GM10266 (cell line): ENCODE measurements around the gene CCP110.
A peak's percentile ranks its signal among the peaks of the same experiment; 100 is the strongest.

ENCODE experiments used
- DNase-seq: peaks from one replicate; pipeline ENCODE4 v3.0.0; 2012; ENCODE audit errors: extremely low spot score
- CTCF ChIP-seq: IDR thresholded peaks from 2 replicates; pipeline ENCODE4 v1.5.1; 2012; ENCODE audit warnings: mild to moderate bottlenecking, low read depth; ENCODE audit not compliant: control insufficient read depth, insufficient read depth; ENCODE audit errors: missing control alignments

Gene CCP110, protein sequence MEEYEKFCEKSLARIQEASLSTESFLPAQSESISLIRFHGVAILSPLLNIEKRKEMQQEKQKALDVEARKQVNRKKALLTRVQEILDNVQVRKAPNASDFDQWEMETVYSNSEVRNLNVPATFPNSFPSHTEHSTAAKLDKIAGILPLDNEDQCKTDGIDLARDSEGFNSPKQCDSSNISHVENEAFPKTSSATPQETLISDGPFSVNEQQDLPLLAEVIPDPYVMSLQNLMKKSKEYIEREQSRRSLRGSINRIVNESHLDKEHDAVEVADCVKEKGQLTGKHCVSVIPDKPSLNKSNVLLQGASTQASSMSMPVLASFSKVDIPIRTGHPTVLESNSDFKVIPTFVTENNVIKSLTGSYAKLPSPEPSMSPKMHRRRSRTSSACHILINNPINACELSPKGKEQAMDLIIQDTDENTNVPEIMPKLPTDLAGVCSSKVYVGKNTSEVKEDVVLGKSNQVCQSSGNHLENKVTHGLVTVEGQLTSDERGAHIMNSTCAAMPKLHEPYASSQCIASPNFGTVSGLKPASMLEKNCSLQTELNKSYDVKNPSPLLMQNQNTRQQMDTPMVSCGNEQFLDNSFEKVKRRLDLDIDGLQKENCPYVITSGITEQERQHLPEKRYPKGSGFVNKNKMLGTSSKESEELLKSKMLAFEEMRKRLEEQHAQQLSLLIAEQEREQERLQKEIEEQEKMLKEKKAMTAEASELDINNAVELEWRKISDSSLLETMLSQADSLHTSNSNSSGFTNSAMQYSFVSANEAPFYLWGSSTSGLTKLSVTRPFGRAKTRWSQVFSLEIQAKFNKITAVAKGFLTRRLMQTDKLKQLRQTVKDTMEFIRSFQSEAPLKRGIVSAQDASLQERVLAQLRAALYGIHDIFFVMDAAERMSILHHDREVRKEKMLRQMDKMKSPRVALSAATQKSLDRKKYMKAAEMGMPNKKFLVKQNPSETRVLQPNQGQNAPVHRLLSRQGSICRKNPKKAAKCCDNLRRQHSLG

DNA sequence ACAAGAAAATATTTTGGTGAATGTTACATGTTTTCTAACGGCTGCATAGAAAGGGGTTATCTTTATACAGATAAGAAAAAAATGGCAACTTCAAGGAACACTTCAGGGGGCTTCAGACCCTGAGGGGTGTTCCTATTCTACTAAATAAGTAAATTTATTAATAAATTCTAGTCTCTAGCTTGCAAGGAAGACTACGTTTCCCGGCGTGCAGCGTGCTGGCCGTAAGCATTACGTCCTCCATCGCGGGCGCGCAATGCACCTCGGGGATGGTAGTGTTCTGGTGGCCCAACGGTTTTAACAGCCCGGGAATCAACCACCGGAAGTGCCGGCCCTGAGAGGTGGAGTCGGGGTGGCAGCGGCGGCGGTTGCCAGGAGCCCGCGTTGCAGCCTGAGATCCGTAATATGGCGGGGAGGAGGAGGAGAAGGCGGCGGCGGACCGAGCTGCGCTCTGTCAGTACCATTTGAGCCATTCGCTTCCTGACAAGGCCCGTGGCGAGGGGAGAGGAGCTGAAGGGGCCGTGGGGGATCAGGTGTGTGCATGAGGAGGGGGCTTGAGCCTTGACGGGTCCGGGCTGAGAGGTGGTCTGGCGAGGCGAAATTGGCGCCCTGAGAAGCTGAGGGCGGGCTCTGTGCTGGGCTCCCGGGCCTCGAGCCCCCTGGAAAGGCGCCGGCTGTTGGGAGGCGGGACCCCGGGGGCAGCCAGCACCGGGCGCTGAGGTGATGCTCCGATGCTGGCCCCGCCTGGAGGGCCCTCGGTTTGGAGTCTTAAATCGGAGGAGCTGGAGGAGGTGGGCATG is at the start of gene CCP110:
TSS of gene CCP110 (plus strand) at position 384 of the 797 bp plus-strand sequence. CDS start 3,940 bp downstream, outside the sequence.
- TF ChIP-seq CTCF: no peak
- DNase-seq: peak; percentile 89

- DNase-seq: no peak
- no peak for TF ChIP-seq CTCF
Measured at GRCh38 chr16:19474617-19475016, 49.1 kb upstream of the CCP110 start.

GRCh38 chr16:19478505-19478904 is 45.2 kb upstream of the CCP110 start:
- DNase-seq: no peak
- no peak for TF ChIP-seq CTCF

DNA sequence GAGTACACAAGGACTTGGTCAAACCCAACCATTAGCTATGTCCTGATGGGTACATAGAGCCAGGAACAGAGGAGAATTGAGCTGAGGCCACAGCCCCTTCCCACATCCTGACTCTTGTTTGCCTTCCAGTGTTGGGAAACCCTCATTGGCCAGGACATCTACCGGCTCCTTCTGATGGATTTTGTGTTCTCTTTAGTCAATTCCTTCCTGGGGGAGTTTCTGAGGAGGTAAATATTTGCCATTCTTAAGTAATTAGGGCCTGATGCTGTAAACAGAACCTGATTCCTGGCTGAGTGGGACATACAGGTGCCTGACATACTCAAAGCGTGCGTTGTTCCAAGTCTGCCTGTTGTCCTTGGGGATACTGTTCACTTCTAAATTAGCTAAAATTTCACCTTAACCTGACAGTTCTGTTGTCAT is 44.4 kb upstream of the CCP110 start:
- TF ChIP-seq CTCF: no peak
- no peak for DNase-seq

DNA sequence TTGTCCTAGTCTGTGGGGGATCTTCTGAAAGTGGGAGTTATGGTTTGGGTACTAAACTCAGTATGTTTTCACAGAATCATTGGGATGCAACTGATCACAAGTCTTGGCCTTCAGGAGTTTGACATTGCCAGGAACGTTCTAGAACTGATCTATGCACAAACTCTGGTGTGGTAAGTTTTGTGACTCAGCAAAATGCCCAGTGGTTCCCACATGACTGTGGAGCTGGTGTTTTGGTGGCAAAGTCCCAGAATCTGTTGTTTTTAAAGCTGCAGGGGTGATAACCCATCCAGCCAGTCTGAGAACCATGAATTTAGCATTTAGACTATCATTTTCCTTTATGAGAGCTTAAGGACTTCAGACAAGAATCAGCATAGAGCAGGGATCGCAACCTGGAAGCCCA is 42.4 kb upstream of the CCP110 start:
- no peak for DNase-seq
- TF ChIP-seq CTCF: no peak

DNA sequence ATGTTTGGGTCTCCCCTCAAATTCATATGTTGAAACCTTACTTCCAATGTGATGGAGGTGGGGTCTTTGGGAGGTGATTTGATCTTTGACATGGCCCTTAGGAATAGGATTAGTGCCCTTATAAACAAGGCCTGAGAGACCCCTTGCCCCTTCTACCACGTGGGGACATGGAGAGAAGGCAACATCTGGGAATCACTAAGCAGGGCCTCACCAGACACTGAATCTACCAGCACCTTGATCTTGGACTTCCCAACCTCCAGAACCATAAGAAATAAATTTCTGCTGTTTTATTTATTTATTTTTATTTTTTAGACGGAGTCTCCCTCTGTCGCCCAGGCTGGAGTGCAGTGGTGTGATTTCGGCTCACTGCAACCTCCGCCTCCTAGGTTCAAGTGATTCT is 42.0 kb upstream of the CCP110 start:
- no peak for TF ChIP-seq CTCF
- no peak for DNase-seq
